KOPT-K1 (cell line): ENCODE data around the gene COL27A1.

Experiments
- H3K27ac ChIP-seq: fragments of 200-600 bp; sonication (generic); 2 replicates; pipeline ENCODE4 v1.5.1; 2016; ENCODE audit warnings: antibody characterized with exemption, mild to moderate bottlenecking, low read depth, low read length; ENCODE audit not compliant: poor library complexity, severe bottlenecking
- H3K36me3 ChIP-seq: fragments of 200-600 bp; sonication (generic); 2 replicates; pipeline ENCODE4 v1.5.1; 2017; ENCODE audit warnings: antibody characterized with exemption, mild to moderate bottlenecking, low read length, moderate library complexity; ENCODE audit not compliant: insufficient read depth
- H3K9me3 ChIP-seq: fragments of 200-600 bp; sonication (generic); 2 replicates; pipeline ENCODE4 v1.5.1; 2017; ENCODE audit warnings: antibody characterized with exemption, low read length, mild to moderate bottlenecking; ENCODE audit not compliant: insufficient read depth, poor library complexity, severe bottlenecking

Gene COL27A1

DNA sequence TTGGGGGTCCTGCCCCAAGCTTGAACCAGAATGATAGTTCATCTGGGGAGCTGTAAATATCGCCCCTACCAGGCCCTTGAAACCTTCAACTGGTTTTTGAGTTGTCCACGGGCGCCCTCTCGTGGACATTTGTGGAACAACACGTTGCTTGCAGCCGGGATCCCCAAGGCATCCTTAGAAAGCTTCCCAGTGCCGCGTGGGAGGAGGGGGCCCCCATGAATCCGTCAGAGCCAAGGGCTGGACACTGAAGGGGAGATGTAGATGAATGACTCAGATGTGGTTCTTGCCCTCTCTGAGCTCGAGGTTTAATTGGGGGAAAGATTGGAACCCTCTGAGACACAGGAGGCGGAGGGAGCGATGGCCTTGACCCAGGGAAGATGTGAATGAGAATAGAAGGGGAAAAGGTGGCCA lies 135.7 kb downstream of the COL27A1 start:
- no peak overlapping the region for H3K27ac ChIP-seq
- peaks cover 7% of the 10 kb centered on the region for H3K9me3 ChIP-seq
- no peaks in the 10 kb centered on the region for H3K36me3 ChIP-seq

GRCh38 chr9:114291886-114292590 lies 136.7 kb downstream of the COL27A1 start:
- no peak overlapping the region for H3K27ac ChIP-seq
- peaks cover 14% of the 10 kb centered on the region for H3K9me3 ChIP-seq
- H3K36me3 ChIP-seq = no peaks in the 10 kb centered on the region

DNA sequence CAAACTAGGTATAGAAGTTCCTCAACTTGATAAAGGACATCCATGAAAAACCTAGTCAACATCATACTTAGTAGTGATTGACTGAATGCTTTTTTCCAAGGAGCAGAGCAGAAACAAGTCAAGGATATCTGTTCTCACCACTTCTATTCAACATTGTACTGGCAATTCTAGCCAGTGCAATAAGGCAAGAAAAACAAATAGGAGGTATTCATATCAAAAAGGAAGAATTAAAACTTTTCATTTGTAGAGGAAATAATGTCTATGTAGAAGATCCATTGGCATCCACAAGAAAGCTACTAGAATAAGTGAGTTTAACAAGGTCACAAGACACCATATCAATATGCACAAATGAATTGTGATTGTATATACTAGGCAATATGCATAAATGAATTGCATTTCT lies 139.3 kb downstream of the COL27A1 start:
- H3K9me3 ChIP-seq = peaks cover 14% of the 10 kb centered on the region
- H3K36me3 ChIP-seq = no peaks in the 10 kb centered on the region
- H3K27ac ChIP-seq = no peak overlapping the region

DNA sequence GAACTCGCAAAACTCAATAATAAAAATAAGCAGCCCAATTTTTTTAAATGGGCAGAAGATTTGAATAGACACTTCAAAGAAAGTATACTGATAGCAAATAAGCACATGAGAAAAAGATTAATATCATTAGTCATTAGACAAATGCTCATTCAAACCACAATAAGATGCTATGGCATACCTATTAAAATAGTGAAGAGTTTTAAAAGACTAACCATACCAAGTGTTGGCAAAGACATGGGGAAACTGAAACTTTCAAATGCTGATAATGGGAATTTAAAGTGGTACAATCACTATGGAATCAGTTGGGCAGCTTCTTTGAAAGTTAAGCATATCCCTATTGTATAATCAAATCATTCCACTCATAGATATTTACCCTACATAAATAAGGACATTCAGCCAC lies 141.0 kb downstream of the COL27A1 start:
- H3K27ac ChIP-seq = no peak overlapping the region
- H3K36me3 ChIP-seq = no peaks in the 10 kb centered on the region
- H3K9me3 ChIP-seq = peaks cover 14% of the 10 kb centered on the region

DNA sequence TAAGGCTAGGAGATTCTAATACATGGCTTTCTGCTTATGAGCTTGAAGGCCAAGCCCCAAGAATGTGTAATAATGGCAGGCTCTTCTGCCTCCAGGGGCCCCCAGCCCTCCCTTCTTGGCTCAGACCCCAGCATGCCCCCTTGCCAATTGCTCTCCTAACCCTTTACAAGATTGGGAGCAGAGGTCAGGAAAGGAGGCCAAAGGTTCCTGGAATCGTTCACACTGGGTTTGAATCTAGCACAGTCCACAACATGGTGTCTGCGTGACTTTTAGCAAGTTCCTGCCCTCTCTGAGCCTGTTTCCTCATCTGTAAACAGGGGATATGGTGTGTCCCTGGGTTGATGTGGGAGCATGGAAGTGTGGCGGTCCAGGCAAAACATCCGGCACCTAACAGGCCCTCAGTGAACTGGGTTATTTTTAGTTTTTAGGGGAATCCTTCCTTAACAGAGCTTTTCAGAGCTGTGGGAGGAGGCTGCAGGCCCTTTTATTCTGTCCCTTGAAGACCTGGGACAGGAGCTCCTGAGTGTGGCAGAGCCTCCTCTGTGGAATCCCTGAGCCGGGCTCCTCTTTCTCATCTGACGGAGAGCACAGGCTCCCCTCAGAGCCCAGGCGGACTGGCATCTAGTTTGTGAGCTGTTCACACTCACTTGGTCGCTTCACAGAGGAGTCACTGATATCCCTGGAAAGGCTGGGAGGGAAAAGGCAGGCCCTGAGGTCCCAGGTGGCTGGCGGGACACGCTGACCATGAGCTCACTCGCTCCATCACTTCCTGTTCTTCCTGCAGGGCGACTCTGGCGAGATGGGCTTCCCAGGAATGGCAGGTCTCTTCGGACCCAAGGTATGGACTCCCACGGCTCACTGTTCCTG lies 144.2 kb downstream of the COL27A1 start:
- peaks cover 13% of the 10 kb centered on the region for H3K9me3 ChIP-seq
- H3K27ac ChIP-seq = no peak overlapping the region
- no peaks in the 10 kb centered on the region for H3K36me3 ChIP-seq

GRCh38 chr9:114300153-114300845 lies 145.0 kb downstream of the COL27A1 start:
- Histone ChIP-seq H3K27ac (no peak overlapping the region), H3K9me3 (peaks cover 7% of the 10 kb centered on the region), H3K36me3 (no peaks in the 10 kb centered on the region)

- Histone ChIP-seq H3K9me3 (peaks cover 7% of the 10 kb centered on the region), H3K27ac (no peak overlapping the region), H3K36me3 (no peaks in the 10 kb centered on the region)
Measured at GRCh38 chr9:114300846-114301797, 145.8 kb downstream of the COL27A1 start.

GRCh38 chr9:114301798-114302565 lies 146.6 kb downstream of the COL27A1 start:
- no peaks in the 10 kb centered on the region for H3K9me3 ChIP-seq
- no peaks in the 10 kb centered on the region for H3K36me3 ChIP-seq
- no peak overlapping the region for H3K27ac ChIP-seq

- H3K9me3 ChIP-seq = no peaks in the 10 kb centered on the region
- H3K36me3 ChIP-seq = no peaks in the 10 kb centered on the region
- H3K27ac ChIP-seq = no peak overlapping the region
Measured at GRCh38 chr9:114302727-114303126, 147.4 kb downstream of the COL27A1 start.

GRCh38 chr9:114303571-114303970 lies 148.2 kb downstream of the COL27A1 start:
- H3K36me3 ChIP-seq = no peaks in the 10 kb centered on the region
- no peak overlapping the region for H3K27ac ChIP-seq
- no peaks in the 10 kb centered on the region for H3K9me3 ChIP-seq

GRCh38 chr9:114303977-114304376 lies 148.6 kb downstream of the COL27A1 start:
- Histone ChIP-seq H3K9me3 (no peaks in the 10 kb centered on the region), H3K36me3 (no peaks in the 10 kb centered on the region), H3K27ac (no peak overlapping the region)

- Histone ChIP-seq H3K36me3 (no peaks in the 10 kb centered on the region), H3K9me3 (no peaks in the 10 kb centered on the region), H3K27ac (no peak overlapping the region)
Measured at GRCh38 chr9:114304416-114305188, 149.3 kb downstream of the COL27A1 start.

GRCh38 chr9:114307899-114308267 lies 152.5 kb downstream of the COL27A1 start:
- H3K36me3 ChIP-seq = no peaks in the 10 kb centered on the region
- H3K9me3 ChIP-seq = no peaks in the 10 kb centered on the region
- H3K27ac ChIP-seq = no peak overlapping the region
